ENCODE measurements around the gene HECTD1. TPM values are rescaled to one million over a fixed set of nuclear protein-coding genes. Genes with fewer than 3 reads are reported as not detected.
A peak's percentile ranks its signal among the peaks of the same experiment; 100 is the strongest.
"Not testable (repeated sequence)": the region's sequence is repeated elsewhere in the genome, so short reads cannot be mapped to it uniquely, and the experiment has no call there.

Gene HECTD1
- 174 TPM for total RNA-seq

GRCh38 chr14:31207755-31208545 lies at the start of gene HECTD1:
Gene HECTD1 (minus strand): TSS chr14:31207793. CDS start chr14:31205936, 1,857 bp downstream.
- ATAC-seq: peak; percentile 92

GRCh38 chr14:31257244-31257553 lies 49.6 kb upstream of the HECTD1 start:
- ATAC-seq: no peak

- no peak for ATAC-seq
Measured at GRCh38 chr14:31256534-31257243, 49.1 kb upstream of the HECTD1 start.

GRCh38 chr14:31255918-31256317 lies 48.3 kb upstream of the HECTD1 start:
- not testable (repeated sequence) for ATAC-seq

DNA sequence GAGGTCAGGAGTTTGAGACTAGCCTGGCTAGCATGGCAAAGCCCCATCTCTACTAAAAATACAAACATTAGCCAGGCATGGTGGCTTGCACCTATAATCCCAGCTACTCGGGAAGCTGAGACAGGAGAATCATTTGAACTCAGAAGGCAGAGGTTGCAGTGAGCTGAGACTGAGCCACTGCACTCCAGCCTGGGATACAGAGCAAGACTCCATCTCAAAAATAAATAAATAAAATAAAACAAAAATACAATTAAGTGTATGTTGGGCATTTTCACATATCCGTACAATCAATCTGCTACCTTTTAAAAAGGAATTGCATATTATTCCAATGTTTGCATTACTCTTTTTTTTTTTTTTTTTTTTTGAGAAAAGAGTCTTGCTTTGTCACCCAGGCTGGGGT lies 47.7 kb upstream of the HECTD1 start:
- no peak for ATAC-seq

DNA sequence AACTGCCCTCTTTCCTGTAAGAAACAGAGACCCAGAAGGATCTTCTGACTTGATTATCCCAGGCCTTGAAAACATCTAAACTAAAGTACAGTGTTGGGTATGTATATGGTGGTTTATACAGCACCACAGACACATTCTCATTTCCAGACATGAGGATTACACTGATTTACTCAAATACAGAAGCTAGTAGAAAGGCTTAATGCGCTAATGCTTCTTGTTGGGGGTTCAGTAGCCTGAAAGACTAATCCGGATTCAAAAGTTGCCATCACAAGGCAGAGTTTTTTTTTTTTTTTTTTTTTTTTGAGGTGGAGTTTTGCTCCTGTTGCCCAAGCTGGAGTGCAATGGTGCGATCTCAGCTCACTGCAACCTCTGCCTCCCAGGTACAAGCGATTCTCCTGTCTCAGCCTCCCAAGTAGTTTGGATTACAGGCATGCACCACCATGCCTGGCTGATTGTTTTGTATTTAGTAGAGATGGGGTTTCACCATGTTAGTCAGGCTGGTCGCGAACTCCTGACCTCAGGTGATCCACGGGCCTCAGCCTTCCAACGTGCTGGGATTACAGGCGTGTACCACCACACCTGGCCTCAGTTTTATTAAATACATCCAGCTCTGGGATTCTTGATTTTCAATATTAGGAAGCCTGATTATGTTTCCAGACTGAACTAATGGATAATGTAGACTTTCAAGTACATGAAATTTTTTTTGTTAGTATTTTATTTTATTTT lies 46.3 kb upstream of the HECTD1 start:
- no peak for ATAC-seq

- ATAC-seq: peak; percentile 31
Measured at GRCh38 chr14:31252865-31253264, 45.3 kb upstream of the HECTD1 start.

DNA sequence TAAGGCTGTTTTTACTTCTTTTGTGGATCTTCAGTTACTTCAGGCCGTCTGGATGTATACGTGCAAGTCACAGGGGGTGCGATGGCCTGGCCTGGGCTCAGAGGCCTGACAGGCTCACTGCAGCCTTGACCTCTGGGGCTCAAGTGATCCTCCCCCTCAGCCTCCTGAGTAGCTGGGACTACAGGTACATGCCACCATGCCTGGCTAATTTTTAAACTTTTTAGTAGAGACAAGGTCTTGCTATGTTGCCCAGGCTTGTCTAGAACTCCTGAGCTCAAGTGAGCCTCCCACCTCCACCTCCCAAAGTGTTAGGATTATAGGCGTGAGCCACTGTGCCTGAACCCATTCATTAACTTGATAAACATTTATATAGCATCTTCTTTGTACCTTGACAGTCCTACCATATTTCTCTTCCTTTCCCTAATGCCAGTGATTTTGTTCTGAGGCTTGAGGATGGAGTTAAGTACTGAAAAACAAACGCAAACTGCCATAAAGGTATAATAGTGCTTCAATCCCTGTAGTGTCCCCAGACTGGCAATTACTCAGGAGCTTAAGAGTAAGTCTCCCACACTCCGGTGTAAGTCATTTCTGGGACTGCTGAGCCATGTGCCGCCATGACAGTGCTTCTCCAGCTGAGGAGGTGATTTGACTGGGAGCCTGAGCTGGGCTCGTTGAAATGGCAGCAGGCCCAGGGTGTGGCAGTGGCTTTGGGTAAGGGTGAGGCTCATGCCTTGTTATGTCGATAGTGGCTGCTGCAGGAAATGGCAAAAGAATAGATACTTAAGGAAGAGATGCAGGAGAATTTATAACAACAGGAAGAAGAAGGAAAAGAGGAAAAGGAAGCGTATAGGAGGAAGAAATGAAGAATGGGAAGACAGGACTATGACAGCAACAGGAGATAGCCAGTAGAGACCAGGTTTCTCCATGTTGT lies 43.7 kb upstream of the HECTD1 start:
- ATAC-seq: peak; percentile 97

DNA sequence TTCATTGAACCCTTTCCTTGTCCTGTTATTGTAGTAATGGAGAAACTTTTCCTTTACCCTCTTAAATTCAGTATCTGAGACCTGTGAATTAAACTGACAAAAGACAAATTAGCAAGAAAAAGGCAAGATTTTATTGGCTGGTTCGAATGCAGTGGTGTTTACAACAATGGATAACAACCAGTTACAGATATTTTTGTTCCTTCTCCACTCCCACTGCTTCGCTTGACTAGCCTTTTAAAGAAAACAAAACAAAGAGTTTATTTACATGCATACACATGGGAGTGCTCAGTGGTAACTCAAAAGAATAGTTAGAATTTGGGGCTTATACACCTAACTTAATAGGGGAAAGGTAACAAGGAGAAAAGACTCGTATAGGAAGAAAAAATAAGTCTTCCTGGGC lies 37.0 kb upstream of the HECTD1 start:
- ATAC-seq: peak; percentile 27

DNA sequence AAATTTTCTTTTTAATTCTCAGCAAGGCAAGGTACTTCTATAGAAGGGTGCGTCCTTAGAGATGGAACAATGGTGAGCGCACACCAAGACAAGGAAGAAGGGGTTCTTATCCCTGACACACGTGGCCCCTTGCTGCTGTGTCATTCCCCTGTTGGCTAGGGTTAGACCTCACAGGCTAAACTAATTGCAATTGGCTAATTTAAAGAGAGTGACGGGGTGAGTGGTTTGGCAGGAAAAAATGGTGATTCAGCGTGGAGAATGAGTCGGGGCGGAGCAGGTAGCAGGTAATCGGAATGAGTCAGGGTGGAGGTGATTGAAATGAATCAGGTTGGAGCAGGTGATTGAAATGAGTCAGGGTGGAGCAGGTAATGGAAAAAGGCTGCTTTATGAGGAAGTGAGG lies 36.3 kb upstream of the HECTD1 start:
- ATAC-seq: peak; percentile 94

GRCh38 chr14:31242161-31242940 lies 34.8 kb upstream of the HECTD1 start:
- not testable (repeated sequence) for ATAC-seq

DNA sequence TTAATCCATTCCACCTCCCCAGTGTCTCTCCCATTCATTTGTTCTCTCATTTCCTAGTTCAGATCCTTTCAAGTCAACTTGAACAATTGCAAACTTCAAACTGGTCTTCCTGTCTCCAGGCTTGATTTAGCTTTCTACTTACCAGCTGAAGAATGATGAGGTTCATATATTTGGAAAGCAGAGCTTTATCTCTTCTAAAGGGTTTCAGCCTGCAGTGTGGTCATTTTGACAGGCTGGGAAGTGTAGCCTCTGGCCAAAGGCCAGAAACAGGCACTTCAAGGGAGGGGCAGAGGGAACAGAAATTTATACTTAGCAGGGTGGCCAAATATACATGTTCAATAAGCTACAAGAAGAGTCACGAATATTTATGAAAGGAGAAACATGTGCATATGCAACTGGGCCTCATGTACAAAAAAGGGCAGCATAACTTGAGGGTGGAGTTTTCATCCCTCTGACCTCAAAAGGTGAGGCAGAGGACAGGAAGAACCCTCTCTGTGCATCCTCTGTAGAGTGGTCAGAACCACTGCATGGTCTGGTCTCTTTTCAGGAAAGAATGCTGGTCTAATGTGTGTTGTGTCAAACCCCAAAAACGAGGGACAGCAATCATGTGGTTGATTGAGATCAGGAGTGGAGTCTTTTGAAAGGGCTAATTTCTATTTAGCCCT lies 34.0 kb upstream of the HECTD1 start:
- no peak for ATAC-seq

GRCh38 chr14:31239741-31240140 lies 32.1 kb upstream of the HECTD1 start:
- ATAC-seq: no peak

DNA sequence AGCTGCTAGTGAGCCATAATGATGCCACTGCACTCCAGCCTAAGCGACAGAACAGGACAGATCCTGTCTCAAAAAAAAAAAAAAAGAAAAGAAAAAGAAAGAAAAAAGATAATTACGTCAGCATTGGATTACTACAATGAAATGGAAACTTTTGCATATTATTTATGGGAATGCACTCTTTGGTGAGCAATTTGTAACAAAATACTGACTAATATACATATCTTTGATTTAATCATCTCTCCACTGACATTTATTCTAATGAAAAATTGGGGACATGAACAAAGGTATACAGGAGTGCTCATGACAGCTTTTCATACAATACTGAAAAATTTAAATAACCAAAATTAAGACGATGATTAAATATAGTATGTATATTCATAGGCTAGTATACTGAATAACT lies 27.9 kb upstream of the HECTD1 start:
- no peak for ATAC-seq

GRCh38 chr14:31232081-31232480 lies 24.5 kb upstream of the HECTD1 start:
- ATAC-seq: peak; percentile 28

DNA sequence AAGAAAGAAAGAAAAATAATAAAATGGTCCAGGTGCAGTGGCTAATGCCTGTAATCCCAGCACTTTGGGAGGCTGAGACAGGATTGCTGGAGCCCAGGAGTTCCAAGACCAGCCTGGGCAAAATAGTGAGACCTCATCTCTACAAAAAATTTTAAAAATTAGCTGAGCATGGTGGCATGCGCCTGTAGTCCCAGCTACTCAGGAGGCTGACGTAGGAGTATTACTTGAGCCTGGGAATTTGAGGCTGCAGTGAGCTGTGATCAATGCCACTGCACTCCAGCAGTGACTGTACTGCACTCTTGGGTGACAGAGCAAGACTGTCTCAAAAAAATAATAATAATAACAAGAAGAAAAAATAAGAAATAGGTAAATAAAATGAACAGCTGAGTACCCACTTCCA lies 23.7 kb upstream of the HECTD1 start:
- ATAC-seq: not testable (repeated sequence)

DNA sequence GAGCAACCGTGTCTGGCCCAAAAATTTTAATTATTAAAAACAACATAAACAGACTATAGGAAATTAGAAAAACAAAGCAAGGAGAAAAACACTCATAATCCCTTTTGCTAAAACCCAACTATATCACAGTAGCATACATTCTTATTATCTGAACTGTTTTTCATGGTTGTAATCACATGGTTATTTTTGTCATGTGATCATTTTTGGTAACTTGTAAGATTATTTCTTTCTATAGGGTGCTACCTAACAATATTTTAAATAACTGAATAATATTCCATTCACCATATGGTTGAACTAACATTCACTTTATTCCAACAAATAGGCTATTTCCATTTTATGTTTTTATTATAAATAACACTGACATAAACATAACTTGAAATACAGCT lies 23.0 kb upstream of the HECTD1 start:
- no peak for ATAC-seq

DNA sequence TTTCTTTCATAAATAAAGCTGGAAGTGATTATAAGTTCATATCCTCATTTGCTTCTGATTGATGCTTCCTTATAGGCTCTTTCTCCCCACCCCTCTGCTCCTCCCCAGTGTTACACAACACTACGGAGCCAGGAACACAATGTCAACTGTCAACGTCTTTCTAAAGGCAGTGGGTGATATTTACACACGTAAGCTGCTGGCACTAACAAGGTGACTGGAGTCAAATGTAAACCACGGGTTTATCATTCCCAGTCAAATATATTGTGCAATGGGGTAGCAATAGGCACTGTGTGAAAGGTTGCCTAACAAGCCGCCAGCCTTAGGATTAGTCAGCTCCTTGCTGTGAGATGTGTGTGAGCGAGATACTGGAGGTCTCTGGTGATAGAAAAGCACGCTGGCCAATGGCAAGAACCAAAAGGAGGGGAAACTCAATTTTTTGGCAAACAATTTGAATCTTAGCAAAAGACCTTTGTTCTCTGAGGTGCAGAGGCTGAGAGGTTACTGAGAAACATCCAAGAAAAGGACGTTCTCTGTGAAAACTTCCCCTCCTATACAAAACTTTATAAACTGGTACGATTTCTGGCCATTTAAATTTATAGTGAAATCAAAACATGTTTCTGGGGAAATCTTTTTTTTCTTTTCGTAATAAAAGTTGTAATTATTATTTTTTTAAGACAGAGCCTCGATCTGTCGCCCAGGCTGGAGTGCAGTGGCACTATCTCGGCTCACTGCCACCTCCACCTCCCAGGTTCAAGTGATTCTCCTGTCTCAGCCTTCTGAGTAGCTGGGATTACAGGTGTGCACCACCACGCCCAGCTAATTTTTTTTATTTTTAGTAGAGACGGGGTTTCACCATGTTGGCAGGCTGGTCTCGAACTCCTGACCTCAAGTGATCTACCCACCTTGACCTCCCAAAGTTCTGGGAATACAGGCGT lies 22.3 kb upstream of the HECTD1 start:
- peak; percentile 99 for ATAC-seq

- ATAC-seq: peak; percentile 6
Measured at GRCh38 chr14:31229009-31229408, 21.4 kb upstream of the HECTD1 start.

- ATAC-seq: peak; percentile 45
Measured at GRCh38 chr14:31228533-31228932, 20.9 kb upstream of the HECTD1 start.

Measured in esophagus mucosa (tissue), 1 donor.